Measurements from ENCODE around the gene PROZ.

PROZ gene

GRCh38 chr13:113155982-113156655, 2.3 kb upstream of the PROZ start:
- Histone ChIP-seq H2AFZ (ENCODE audit: low read length) (no peak overlapping the region), H4K20me1 (ENCODE audit: insufficient read depth, low read length) (no peaks in the 10 kb centered on the region), H3K9me3 (replicated peaks; ENCODE audit: insufficient read depth, low read length) (no peaks in the 10 kb centered on the region), H3K79me2 (ENCODE audit: low read length) (no peaks in the 10 kb centered on the region), H3K4me2 (ENCODE audit: low read depth, low read length) (no peak overlapping the region), H3K36me3 (replicated peaks; ENCODE audit: insufficient read depth, low read length) (no peaks in the 10 kb centered on the region), H3F3A (ENCODE audit: insufficient read depth, low read length) (peaks cover 4% of the 10 kb centered on the region; the same call in 1 of the 2 replicates), H3K9ac (ENCODE audit: low read length) (no peak overlapping the region), H3K27ac (ENCODE audit: low read length) (no peak overlapping the region), H3K27me3 (replicated peaks; ENCODE audit: insufficient read depth, low read length) (peaks cover 73% of the 10 kb centered on the region), H3K4me1 (ENCODE audit: low read length) (peaks cover 8% of the 10 kb centered on the region), H3K4me3 (ENCODE audit: low read length) (no peak overlapping the region), H3K9me2 (replicated peaks; ENCODE audit: insufficient read depth, low read length) (no peaks in the 10 kb centered on the region)
- DNase-seq, result no peak
- TF ChIP-seq EZH2 (optimal IDR thresholded peaks at IDR 0.05; ENCODE audit: low read depth, low read length), result no peak
- TF ChIP-seq CTCF (IDR thresholded peaks at IDR 0.05; ENCODE audit: low read length), result no peak
- TF ChIP-seq EZH2phosphoT487 (IDR thresholded peaks at IDR 0.05; ENCODE audit: low read length), result no peak

DNA sequence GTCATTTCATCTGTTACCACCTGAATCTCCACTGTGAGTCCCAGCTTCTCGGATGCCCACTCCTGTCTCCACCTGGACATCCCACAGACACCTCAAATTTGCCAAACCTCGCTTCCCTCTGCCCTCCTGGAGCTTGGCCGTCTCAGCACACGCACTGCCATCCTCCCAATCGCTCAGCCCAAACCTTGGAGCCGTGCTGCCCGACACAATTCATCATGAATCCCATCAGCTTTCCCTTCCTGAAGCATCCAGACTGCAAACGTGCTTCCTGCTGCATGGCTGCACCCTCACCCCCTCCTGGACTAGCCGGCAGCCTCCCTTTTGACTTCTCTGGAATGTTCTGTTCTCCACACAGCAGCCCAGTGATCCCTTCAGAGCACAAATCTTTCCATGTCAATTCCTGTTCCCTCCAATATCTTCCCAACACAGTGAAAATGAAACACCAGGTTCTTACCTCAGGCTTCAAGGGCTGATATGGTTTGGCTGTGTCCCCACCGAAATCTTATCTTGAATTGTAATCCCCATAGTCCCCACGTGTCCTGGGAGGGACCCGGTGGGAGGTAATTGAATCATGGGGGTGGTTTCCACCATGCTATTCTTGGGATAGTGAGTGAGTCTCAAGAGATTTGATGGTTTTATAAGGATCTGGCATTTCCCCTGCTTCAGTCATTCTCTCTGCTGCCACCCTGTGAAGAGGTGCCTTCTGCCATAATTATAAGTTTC, 1.1 kb upstream of the PROZ start:
- Histone ChIP-seq H3K27ac (ENCODE audit: low read length) (no peak overlapping the region), H3F3A (ENCODE audit: insufficient read depth, low read length) (peaks cover 4% of the 10 kb centered on the region; the same call in 1 of the 2 replicates), H3K27me3 (replicated peaks; ENCODE audit: insufficient read depth, low read length) (peaks cover 71% of the 10 kb centered on the region), H4K20me1 (ENCODE audit: insufficient read depth, low read length) (no peaks in the 10 kb centered on the region), H3K4me3 (ENCODE audit: low read length) (no peak overlapping the region), H3K4me1 (ENCODE audit: low read length) (peaks cover 4% of the 10 kb centered on the region; the same call in 1 of the 2 replicates), H3K4me2 (ENCODE audit: low read depth, low read length) (no peak overlapping the region), H3K9me2 (replicated peaks; ENCODE audit: insufficient read depth, low read length) (no peaks in the 10 kb centered on the region), H3K9ac (ENCODE audit: low read length) (no peak overlapping the region), H3K9me3 (replicated peaks; ENCODE audit: insufficient read depth, low read length) (no peaks in the 10 kb centered on the region), H3K79me2 (ENCODE audit: low read length) (no peaks in the 10 kb centered on the region), H3K36me3 (replicated peaks; ENCODE audit: insufficient read depth, low read length) (no peaks in the 10 kb centered on the region), H2AFZ (ENCODE audit: low read length) (no peak overlapping the region)
- DNase-seq, result no peak
- TF ChIP-seq EZH2phosphoT487 (IDR thresholded peaks at IDR 0.05; ENCODE audit: low read length) (no peak), EZH2 (optimal IDR thresholded peaks at IDR 0.05; ENCODE audit: low read depth, low read length) (no peak), CTCF (IDR thresholded peaks at IDR 0.05; ENCODE audit: low read length) (no peak)

DNA sequence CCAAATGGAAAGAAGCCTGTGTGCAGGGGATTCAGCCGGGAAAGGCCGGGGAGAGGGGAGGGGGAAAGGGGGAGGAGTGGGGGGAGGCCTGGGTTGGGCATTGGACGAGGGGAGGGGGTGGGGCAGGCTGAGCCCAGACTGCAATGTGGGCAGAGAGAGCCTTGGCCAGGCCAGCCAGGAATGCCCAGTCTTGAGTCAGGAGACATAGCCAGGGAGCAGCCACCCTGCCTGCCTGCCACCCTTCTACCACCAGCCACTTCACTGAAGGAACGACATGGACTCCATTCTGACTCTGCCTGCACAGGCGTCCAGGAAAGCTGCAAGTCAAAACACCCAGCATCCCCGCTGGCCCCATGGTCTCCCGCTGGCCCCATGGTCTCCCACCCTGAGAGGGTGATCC, 498 bp downstream of the PROZ start:
- TF ChIP-seq EZH2 (optimal IDR thresholded peaks at IDR 0.05; ENCODE audit: low read depth, low read length), result no peak
- no peak for TF ChIP-seq CTCF (IDR thresholded peaks at IDR 0.05; ENCODE audit: low read length)
- TF ChIP-seq EZH2phosphoT487 (IDR thresholded peaks at IDR 0.05; ENCODE audit: low read length), result no peak
- Histone ChIP-seq H3K36me3 (replicated peaks; ENCODE audit: insufficient read depth, low read length) (no peaks in the 10 kb centered on the region), H3K4me2 (ENCODE audit: low read depth, low read length) (no peak overlapping the region), H3K4me1 (ENCODE audit: low read length) (no peaks in the 10 kb centered on the region), H3K9me2 (replicated peaks; ENCODE audit: insufficient read depth, low read length) (no peaks in the 10 kb centered on the region), H3F3A (ENCODE audit: insufficient read depth, low read length) (no peaks in the 10 kb centered on the region), H3K27ac (ENCODE audit: low read length) (no peak overlapping the region), H4K20me1 (ENCODE audit: insufficient read depth, low read length) (no peaks in the 10 kb centered on the region), H3K27me3 (replicated peaks; ENCODE audit: insufficient read depth, low read length) (peaks cover 74% of the 10 kb centered on the region), H3K9ac (ENCODE audit: low read length) (no peak overlapping the region), H2AFZ (ENCODE audit: low read length) (no peak overlapping the region), H3K79me2 (ENCODE audit: low read length) (no peaks in the 10 kb centered on the region), H3K9me3 (replicated peaks; ENCODE audit: insufficient read depth, low read length) (no peaks in the 10 kb centered on the region), H3K4me3 (ENCODE audit: low read length) (no peak overlapping the region)
- DNase-seq, result no peak

Data from MM.1S (cell line).